HG02981 (cell line): Measurements from ENCODE around the gene IER3.

Experiments used
- ATAC-seq: cut with Tn5 transposase; IDR thresholded peaks from one replicate; pipeline ENCODE4 v1.9.1; 2021; ENCODE audit warnings: mild to moderate bottlenecking, moderate library complexity; ENCODE audit not compliant: unreplicated experiment

IER3 gene

GRCh38 chr6:30709101-30709868 lies 35.1 kb downstream of the IER3 start:
- ATAC-seq, result no peak

GRCh38 chr6:30707281-30707850 lies 37.0 kb downstream of the IER3 start:
- ATAC-seq, result no peak

- no peak for ATAC-seq
Observed at GRCh38 chr6:30705620-30706019, 38.7 kb downstream of the IER3 start.

GRCh38 chr6:30703821-30704220 lies 40.5 kb downstream of the IER3 start:
- no peak for ATAC-seq

GRCh38 chr6:30703011-30703410 lies 41.3 kb downstream of the IER3 start:
- no peak for ATAC-seq

- no peak for ATAC-seq
Observed at GRCh38 chr6:30700340-30700739, 44.0 kb downstream of the IER3 start.

GRCh38 chr6:30696432-30696831 lies 47.9 kb downstream of the IER3 start:
- no peak for ATAC-seq
